ENCODE results near the gene PLCB1.

The PLCB1 gene

DNA sequence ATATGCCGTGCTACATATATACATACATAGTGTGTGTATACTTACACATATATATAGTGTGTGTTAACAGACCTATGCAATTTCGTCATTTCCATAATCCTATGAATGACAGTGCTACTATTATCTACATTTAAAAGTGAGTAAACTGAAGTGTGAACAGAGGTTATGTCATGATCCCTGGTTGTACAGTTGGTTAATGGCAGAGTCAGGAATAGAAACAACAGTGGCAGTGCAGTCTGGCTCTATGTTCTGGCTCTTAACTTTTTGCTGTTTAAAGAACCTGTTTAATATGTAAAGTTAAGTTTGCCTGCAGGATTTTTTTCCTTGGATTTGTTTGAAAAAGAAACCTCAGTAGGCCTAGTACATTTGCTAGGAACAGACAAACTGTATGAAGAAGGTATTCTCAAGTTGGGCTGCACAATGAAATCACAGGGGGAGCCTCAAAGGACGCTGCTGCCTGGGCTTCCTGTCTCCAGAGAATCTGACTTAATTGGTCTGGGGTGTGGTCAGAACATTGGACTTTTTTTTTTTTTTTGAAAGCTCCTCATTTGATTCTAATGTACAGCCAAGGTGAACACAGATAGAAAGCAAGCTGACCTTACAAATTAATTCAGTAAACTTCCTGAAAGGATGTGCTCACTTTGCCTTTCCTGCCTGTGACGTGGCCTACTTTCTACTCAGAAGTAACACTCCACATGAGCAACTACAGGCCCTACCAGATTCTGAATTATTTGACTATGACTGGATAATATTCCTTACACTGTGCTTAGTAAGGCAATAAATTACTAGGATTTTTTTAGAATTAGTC lies 29.4 kb downstream of the PLCB1 start:
- DNase-seq, result no peak

DNA sequence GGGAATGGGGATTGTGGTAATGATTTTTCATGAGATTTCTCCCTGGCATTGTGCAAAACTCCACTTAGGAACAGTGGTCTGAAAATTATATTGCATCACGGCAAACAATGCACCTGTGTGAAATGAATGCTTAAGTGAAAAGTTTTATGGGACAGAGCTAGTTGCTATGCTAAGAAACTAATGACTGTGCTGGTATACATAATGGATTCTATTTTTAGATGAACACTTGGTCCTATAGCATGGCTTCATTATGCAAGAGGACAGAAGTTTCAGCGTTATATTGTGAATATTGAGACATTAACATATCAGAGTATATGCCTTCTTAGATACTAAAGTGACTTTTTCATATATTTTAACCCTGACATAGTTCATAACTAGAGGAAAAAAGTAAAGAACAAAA lies 30.5 kb downstream of the PLCB1 start:
- no peak for DNase-seq

DNA sequence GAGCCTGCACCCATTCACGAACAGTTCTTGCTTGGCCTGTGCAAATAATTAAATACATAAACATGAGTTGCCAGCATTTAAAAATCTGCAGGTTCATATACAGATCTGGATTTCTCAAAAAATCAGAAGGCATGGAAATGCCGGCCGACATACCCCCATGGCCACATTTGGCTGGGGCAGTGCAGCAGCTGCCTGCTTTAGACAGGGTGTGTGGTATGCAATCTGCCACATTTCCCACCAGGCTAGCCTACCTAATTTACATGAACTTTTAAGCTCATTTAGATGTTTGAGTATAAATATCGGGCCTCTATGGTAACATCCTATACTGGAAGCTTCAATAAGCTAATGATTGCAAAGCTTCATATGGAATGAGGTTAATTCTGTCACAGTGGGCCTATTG lies 31.5 kb downstream of the PLCB1 start:
- no peak for DNase-seq

DNA sequence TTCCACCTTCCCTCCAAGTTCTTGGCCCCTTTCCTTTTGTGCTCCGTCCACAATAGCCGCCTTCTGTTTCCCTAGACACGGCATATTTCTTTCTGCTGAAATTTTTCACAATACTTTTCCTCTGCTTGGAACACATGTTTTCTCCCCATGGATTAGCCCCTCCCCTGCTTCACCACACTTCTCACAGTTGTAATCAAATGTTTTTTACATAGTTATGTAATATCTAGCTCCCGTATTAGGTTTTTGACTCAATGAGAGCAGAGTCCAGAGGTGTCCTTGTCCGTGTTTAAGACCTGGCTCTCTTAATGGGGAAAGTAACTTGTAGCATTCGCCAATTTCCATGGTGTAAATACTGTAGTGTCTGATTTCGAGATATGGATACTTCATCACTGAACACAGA lies 34.7 kb downstream of the PLCB1 start:
- no peak for DNase-seq

DNA sequence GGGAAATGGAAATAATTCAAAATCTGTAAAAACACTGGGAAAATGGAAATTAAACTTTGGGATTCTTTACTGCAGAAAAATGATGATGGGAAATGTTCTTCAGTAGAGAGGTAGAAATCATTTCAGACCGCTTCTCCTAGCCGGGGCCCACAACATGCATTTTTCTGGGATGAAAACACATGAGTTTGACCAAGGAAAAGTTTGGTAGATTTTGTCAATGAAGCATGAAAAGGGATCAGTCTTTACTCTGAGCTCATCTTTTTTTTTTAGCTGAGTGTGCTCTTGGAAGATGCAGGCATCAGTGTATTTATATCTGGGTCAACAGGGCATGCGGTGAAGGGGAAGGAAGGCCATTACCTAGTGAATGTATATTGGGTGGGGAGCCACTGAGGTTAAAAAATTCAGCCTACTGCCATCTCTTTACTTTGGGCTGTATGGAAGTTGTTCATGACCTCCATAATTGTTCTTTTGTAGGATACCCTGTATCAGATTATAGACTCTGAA lies 36.8 kb downstream of the PLCB1 start:
- no peak for DNase-seq

DNA sequence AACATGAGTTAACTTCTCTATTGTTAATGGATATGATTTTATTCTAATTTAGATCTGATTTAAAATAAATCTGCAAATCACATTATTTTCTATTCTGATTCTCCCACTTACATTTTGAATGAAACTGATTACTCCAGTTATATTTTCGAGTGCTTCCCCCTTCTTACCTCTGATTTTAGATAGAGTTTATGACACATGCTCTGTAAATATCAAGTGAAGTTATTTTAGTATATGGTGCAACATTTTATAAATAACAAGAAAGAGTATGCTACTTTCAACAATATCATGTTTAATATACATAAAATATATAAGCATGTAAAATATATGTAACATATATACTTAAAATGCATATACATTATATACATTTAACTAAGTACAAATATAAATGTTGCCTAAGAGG lies 38.9 kb downstream of the PLCB1 start:
- no peak for DNase-seq

DNA sequence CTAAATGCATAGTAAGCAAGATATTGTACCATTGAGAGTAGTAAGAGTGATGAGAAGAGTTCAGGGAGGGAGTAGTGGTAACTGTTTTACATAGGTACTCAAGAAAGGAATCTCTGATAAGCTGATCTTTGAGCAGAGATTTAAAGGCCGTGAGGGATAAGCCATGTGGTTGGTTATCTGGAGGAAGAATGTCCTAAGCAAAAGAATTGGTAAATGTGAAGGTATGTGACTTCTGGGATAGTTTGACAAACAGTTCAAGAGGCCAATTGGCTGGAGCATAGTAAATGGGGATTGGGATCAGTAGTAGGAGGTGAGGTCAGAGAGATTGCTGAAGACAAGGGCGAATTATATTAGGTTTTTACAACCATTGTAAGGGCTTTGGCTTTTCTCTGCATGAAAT lies 40.1 kb downstream of the PLCB1 start:
- DNase-seq, result no peak

DNA sequence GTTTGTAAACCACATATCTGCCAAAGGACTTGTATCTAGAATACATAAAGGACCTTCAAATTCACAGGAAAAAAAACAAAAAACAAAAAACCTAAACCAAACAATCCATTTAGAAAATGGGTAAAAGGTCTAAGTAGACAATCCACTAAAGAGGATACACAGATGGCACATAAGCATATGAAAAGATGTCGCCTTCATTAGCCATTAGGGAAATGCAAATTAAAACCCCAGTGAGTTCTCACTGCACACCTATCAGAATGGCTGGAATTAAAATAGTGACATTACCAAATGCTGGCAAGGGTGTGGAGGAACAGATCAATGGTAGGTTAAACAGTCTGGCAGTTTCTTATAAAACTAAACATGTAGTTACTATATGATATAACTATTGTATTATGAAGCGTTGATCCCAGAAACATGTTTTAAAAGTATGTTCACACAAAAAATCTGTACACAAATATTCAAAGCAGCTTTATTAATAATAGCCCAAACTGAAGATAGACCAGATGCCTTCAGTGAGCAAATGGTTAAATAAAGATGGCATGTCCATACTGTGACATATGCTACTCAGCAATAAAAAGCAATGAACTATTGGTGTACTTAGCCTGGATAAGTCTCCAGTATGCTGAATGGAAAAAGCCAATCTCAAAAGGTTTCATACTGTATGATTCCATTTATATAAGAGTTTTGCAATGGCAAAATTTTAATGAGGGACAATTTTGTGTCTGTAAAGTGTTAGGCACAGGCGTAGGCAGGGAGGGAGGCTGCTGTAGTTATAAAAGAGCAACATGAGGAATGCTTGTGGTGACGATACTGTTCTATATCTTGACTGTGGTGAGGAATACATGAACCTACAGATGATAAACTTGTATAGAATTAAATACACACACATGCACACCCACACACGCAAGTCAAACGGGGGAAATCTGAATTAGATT lies 43.9 kb downstream of the PLCB1 start:
- no peak for DNase-seq

DNA sequence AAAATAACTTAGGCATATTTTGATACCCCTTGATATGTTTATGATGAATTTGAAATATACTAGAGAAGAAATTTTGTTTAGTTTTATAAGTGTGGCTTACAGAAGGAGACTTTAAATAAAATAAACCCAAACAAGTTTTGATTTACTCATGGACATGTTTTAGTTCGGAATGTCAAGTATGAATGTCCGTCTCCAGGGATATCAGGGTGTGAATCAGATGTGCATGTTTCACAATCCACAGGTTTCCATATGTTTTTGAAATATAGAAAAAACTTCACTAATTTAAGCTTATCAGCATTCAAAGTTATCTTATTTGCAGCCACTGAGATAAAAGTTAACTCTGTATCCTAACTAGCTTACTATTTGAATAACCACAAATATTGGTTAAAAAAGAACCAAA lies 51.5 kb downstream of the PLCB1 start:
- no peak for DNase-seq

DNA sequence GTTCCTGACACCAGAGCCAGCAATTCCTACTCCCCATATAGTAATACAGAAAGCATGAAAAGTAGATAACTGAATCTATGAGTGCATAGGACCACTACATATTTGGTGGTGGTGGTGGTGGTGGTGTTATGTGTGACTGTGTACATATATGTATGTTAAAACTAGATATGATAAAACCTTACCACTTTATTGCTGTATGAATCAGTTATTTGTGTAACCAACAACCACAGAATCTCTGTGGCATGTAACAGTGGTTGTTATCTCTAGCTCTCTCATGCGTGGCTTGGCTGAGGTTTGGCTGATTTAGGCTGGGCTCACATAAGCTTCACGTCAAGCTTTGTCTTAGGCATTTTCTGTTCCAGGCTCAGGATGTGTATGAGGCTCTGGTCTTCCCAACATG lies 55.7 kb downstream of the PLCB1 start:
- DNase-seq, result no peak

DNA sequence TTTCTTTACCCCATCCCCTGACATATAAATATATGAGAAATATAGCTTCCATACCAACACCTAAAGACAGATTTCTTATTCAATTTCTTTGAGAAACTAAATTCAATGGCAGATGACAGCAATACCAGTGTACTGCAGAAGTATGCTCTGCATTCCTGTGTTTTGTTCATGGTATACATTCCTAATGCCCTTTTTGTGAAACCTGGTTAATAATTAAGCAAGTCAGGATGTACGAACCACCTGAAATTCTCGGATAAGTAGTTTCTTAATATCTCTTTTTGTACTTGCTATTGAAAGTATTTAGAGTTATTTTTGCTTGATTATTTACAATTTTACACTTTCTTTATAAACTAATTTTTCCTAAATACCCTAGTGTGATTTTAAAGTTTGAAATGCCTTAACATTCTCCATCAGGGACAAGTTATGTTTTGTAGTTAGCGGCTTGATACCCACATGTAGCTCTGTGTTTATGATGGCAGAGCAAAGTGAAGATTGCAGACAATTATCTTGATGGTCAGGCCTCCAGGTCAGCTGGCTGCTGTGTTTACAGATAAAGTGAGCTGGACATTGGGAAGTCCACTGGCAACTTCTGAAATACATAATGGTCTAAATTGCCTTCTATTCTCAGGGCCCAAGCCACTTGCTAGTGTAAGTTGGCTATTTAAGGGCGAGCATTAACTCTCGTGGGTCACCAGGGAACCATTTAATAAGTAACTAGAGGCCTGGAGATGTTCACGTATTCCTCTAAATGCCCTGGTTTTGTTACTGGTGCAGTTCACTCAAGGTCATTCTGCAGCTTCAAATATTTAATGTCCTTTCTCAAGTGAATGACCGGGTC lies 58.2 kb downstream of the PLCB1 start:
- no peak for DNase-seq

DNA sequence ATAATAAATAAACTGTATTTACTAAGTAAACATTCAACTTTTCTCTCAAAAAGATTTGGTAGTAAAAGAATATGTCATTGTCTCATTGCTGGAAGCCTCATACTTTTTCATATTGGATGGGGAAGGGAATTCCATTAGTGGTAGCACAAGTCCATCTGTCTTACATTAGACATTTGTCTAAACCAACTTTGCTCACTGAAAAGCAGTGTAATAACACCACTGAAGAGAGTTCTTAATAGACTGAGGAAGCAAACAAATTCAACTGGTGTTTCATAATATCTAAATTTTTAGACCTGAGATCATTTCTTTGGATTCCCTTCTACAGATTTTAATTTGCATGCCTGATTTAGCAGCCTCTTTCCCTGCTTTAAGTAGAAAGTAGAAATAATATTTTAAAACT lies 62.7 kb downstream of the PLCB1 start:
- no peak for DNase-seq

DNA sequence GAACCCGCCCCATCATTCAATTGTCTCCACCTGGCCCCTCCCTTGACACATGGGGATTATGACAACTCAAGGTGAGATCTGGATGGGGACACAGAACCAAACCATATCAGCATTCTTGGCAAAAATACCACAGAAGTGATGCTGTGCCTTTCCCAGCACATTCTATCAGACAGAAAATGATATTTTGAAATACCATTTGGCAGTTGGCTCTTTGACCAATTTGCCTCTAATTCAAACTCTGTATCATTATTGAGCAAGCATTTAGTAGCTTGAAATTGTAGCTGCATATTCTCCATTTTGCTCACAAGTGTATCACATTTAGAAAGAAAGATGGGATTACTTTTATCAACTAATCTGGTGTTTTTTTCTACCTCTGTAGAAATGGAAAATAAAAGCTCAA lies 64.0 kb downstream of the PLCB1 start:
- no peak for DNase-seq

DNA sequence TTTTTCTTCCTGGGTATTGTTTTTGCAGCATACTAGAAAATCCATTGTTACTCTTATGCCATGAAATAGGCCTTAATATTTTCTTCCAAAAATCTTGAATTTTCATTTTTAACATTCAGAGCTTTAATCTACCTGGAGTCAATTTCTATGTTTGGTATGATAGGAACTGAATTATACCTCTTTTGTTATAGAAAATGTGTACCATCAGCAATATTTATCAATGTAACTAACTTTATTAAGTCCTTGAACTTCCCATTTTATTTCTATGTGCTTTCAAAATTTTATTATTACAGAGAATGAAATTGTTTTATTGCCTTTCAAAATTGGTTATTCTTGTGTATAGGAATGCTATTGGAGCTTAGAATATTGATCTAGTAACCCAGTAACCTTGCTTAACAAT lies 68.2 kb downstream of the PLCB1 start:
- no peak for DNase-seq

DNA sequence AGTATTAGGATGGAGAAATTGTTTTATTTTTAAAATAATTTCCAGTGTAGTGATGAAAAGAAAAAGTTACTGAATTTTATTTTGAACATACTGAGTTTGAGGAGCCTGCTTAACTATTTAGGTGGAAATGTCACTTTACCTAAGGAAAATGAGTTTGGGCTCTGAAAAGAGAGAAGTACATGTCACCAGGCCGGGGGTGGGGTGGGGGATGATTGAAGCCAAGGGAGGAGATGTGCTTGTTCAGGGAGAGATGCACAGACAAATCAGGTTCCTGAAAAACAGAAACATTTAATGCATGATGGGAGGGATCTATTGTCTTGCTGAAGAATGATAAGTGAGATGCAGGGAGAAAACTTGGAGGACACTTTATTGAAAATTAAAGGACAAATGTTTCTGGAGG lies 71.3 kb downstream of the PLCB1 start:
- DNase-seq, result no peak

DNA sequence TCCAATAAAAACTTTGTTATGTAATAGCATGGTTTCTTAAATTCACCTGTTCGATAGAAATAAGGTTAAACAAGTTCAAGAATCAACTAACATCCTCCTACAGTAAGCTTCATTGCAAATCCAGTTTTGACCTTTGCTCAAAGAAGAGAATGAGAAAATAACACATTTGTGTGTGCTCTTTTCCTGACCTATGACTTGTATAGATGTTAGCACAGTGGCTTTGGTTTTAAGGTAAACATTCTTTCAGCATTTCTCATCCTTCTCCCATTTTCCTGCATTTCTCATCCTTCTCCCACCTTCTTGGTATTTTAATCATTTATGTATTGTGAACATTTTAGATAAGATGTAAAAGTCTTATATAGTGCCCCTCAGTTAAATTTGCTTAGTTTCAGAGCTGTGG lies 73.9 kb downstream of the PLCB1 start:
- DNase-seq, result no peak

DNA sequence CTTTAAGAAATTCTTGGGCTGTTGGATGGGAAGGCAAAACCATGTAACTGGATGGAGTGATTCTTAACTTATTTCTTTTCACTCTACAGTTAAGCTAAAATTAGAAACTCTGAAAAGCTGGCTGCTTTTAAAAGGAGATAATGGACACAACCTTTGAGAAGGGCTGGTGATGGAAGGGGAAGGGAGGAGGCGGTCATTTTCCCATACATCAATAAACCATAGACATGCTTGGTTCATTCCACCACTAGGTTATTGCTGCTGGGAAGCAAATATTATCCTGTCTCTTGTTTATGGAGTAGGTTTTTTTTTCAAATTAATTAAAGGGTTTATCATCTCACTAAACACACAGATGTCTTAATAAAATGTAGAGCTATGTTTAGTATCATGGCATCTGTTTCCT lies 76.2 kb downstream of the PLCB1 start:
- no peak for DNase-seq

DNA sequence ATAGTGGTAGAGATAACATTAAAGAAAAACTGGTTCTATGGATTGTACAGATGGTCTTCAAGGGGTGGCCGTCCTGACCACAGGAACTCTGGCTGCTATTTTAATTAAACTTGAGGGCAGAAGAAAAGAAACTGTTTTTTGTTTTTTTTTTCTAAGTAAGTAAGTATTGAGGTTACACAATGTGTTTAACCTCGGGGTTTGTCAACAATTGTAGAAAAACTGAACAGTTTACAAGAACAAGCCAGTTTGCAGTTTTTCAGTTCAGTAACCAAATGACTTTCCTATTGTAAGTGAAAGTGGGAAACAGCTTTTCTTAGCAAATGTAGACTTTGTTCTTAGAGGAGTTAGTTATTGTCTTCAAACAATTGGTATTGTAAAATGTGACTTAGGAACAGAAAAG lies 77.0 kb downstream of the PLCB1 start:
- no peak for DNase-seq

DNA sequence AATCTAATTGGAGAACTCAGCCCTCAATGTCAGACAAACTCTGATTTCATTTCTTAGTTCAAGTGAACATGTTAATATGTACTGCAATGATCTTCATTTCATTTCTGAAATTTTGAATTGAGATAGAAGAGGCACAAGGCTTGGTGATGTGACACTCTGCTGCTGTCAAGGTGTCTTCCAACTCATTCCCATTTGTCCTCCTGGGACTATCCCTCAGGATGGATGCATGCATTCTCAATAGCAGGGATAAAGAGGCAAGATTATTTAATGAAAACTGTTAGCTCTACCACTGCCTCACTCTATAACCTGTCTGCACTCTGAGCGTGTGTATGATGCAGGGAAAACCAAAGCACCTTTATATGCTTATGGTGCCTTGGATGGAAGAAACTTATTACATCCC lies 78.7 kb downstream of the PLCB1 start:
- no peak for DNase-seq

DNA sequence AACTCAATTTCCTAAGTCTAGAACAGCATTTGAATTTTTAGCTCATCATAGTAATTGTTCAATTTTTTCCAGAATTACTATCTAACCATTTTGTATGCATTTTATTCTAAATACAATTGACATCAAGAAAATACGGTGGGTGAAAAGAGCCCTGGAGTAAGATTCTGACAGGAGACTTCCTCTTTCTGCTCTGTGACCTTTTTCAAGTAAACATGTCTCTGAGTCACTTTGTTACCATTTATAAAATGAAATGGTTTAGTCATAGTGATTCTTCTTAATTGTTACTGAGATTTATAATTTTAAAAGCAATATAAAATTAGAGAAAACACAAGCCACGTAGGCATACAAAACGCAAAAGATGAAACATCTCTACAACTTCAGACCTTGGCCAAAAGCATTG lies 80.2 kb downstream of the PLCB1 start:
- no peak for DNase-seq

DNA sequence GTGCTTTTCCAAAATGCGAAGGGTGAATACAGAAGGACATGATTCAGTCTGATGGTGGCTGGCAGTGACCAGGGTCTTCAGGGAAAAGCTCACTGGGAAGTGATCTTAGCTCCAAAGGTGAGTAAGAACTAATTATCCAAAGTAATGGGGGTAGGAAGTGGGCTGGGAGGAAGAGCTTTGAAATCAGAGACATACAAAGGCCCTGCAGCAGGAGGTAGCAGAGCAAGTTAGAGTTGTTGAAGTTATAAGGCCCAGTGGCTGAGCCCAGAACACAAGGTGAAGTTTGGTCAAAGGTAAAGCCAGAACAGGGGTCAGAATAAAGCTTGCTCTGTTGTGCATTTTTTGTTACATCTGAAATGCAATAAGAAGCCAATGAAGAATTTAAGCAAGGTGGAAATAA lies 81.2 kb downstream of the PLCB1 start:
- DNase-seq, result no peak

DNA sequence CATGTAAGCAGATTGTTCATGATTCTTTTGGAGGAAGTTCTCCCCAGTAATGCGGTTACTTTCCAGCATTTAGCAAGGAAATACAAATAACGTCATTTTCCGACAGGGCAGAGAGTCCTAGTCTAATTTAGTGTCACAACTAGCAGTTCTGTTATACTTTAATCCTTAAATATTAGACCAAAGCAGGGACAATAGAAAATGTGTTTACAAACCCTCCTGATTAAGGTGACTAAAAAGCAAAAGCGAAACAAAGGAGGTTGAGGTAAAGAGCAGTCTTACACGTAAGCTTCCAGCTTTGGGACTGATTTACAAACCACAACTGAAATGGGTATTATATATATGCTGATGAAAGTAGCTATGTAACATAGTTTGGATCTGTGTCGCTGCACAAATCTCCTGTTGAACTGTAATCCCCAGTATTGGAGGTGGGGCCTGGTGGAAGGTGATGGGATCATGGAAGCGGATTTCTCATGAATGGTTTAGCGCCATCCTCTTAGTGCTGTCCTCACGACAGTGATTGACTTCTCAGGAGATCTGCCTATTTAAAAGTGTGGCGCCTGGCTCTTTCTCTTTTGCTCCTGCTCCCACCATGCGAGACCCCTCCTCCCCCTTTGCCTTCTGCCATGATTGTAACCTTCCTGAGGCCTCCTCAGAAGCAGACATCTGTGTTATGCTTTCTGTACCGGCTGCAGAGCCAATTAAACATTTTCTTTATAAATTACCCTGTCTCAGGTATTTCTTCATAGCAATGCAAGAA lies 81.9 kb downstream of the PLCB1 start:
- no peak for DNase-seq

All from SHP77 treated with DMSO at 0.1 percent for 48 hours (cell line).